Stimulated activated CD4-positive, alpha-beta T cell treated with anti-CD3 and anti-CD28 coated beads, Interleukin-4, amount 100 ng/mL, for 4 hours (primary cell): Measurements from ENCODE around the gene ECHDC3.

ENCODE experiments used
- DNase-seq, 2 experiments: peaks; one replicate each; pipeline ENCODE4 v3.0.0-alpha.2; 2020

The ECHDC3 gene

GRCh38 chr10:11787846-11788245 lies 45.7 kb downstream of the ECHDC3 start:
- DNase-seq = no peak

GRCh38 chr10:11789306-11789705 lies 47.1 kb downstream of the ECHDC3 start:
- DNase-seq = no peak

DNA sequence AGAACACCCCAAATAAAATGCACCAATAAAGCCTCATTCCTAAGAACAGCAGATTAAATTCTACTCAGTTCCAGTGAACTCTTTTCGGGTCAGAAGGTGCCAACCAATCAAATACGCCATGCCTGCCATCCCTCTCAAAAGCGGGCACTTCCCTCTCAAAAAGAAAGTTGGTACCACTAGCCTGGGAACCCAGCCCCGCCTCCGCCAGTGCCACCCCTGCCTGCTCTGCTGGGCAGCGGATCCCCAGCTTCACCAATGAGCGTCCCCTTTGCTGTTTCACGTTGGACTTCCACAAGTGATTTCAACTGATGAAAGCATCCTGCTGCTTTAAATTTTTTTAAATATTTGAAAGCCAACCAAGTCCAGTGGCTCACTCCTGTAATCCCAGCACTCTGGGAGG lies 47.8 kb downstream of the ECHDC3 start:
- no peak for DNase-seq

DNA sequence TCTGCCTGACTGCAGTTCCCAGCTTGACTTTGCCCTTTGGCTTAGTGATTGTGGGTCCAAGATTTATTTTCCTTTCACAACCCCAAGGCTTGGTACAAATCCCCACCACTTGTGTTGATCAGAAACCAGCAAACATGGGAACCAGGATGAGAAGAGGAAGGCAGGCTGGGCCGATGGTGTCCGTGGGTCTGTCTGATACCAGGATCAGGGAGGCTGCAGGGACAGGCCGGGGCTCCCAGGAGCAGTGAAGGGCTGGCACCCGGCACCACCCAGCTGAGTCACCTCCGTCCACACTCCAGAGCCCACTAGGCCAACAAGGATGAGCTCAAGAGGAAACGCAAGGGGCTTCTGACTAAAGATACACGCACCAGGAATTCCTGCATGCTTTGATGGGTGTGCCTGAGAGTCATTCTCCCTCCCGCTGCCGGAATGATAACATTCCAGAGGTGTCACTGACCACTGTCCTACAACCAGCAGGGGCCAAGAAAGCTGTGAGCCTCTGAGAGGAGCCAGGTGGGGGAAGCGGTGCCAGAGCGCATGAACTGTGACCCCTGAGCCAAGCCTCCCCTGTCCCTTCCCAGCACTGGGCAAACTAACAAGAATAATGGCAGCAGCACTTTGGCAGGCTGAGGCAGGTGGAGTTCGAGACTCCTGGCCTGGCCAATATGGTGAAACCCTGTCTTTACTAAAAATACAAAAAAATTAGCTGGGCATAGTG lies 51.7 kb downstream of the ECHDC3 start:
- no peak for DNase-seq

DNA sequence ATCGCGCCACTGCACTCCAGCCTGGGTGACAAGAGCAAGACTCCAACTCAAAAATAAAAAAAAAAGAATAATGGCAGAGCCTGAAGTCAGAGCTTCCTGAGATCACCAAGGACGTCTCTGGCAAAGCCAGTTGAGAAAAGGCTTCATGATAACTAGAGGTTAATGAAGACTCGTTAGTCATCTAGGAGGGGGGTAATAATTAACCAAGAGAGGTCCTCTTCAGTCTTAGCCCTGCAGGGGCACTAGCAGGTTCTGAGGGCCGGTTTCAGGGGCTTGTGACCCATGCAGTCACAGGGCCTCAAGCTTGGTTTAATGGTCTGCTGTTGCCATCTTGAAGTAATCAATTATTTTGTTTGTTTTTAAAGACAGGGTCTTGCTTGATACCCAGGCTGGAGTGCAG lies 52.4 kb downstream of the ECHDC3 start:
- no peak for DNase-seq

- peak in 1 of 2 experiments; percentile 42 for DNase-seq
Measured at GRCh38 chr10:11795101-11795920, 53.1 kb downstream of the ECHDC3 start.

GRCh38 chr10:11796474-11796873 lies 54.3 kb downstream of the ECHDC3 start:
- DNase-seq = no peak

DNA sequence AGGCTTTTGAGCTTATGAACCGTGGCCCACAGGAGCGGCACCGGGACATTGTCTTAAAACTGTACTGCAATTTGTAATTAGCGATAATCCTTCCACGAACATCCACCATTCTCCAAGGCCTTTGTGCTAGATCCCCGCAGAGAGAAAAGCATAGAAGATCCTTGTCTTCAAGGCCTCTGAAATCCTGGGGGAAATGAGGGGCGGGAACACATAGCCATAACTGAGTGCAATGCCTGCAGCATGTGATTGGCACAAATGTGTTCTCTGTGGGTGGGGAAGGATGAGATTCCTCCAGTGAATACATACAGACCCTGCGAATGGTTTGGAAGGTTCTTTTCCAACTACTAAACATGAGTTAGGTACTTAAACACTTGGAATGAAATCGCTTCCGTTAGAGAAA lies 55.1 kb downstream of the ECHDC3 start:
- no peak for DNase-seq

GRCh38 chr10:11797847-11798633 lies 55.9 kb downstream of the ECHDC3 start:
- no peak for DNase-seq

DNA sequence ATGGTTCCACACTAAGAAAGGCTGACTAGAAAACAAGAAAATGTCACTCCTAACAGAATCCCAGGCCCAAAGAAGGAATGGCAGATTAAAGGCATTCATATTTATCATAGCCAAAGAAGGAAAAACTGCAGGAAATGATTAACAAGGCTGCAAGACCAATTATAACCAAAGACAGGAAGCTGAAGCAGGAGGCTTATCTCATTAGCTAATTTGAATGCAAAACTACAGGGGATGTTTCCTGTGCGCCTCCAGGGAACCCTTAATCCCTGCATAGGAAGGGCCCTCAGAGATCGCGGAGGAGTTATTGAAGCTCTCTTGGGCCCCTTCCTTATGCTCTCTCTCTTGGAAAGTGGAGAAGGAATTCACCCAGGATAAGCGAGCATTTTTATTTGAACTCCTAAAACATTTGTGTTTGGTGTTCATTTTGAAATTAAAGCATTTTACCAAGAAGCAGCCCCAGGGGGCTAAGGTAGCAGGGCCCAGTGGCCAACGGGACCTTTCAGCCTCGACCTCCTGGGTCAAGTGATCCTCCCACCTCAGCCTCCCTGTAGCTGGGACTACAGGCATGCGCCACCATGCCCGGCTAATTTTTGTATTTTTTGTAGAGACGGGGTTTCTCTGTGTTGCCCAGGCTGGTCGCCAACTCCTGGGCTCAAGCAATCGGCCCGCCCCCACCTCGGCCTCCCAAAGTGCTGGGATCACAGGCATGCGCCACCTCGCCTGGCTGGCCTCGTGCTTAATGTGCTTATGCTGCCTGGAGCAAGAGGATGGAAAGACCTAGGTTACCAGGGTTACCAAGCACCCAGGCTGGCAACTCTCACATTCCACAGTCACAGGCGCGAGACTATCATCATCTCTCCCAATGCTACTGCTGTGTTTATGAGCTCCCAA lies 56.9 kb downstream of the ECHDC3 start:
- DNase-seq = no peak

GRCh38 chr10:11799736-11800080 lies 57.5 kb downstream of the ECHDC3 start:
- no peak for DNase-seq

DNA sequence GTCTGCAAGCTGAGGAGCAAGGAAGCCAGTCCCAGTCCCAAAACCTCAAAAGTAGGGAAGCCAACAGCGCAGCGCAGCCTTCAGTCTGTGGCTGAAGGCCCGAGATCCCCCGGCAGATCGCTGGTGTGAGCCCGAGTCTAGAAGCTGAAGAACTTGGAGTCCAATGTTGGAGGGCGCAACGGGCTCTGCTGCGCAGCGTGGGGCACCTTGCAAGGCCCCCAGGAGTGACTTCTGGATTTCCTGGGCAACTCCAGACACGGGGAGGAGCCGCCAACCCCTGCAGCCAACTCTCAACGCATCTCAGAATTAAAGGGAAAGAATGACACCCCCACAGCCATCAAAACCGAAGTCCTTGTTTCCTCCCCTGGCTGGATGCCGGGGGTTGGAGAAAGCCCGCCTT lies 62.2 kb downstream of the ECHDC3 start:
- DNase-seq = no peak

GRCh38 chr10:11805792-11806191 lies 63.6 kb downstream of the ECHDC3 start:
- DNase-seq = no peak

DNA sequence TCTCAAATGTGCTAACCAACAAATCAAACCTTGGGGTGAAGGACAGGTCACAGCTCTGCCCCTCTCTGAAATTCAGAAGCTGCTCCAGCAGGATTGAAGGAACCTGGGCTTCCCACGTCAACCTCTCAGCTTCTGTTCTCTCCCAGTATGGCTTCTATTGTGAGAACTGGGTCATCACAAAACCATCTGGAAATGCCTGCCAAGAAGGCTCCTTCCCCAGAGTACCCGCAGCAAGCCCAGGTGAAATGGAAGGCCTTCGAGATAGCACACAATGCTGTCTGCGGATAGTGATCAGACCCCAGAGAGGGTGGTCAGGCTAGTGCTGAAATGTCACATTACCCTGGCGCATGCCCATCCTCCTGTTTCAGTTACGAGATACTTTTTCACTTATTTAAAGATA lies 64.5 kb downstream of the ECHDC3 start:
- DNase-seq = no peak

DNA sequence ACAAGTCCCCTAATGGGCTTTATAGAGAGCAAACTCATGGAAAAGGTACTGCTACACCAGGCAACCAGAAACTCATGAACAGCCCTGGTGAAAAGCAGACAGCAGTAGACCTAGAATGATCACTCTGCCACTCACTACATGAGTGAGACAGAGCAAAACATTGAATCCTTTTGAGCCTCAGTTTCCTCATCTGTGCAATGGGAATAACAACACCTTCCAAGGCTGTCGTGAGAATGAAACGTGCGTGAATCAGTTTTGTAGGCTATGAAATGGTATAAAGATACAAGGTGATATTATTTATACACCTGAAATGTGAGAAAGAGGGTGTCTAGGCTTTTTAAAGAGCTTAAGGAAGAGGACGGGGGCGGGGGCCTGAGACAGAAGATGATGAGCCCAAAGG lies 66.6 kb downstream of the ECHDC3 start:
- DNase-seq = no peak

DNA sequence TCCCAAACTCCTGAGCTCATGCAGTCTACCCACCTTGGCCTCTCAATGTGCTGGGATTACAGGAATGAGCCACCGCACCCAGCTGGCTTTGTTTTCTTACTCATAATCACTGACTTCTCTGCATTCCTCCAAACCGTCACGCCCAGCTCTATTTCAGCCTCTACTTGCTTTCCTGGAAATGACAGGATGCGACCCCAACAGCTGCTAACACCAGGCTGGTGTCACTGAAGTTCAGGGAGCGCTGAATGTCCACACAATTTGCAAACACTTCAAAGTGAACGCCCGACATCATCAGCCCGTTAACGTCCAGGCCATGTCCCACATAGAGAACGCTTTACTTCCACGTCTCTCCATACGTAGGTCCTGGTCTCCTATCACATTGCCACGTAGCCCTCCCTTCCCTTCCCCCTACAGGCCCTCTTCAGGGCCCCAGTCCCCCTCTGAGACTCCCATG lies 68.2 kb downstream of the ECHDC3 start:
- no peak for DNase-seq

DNA sequence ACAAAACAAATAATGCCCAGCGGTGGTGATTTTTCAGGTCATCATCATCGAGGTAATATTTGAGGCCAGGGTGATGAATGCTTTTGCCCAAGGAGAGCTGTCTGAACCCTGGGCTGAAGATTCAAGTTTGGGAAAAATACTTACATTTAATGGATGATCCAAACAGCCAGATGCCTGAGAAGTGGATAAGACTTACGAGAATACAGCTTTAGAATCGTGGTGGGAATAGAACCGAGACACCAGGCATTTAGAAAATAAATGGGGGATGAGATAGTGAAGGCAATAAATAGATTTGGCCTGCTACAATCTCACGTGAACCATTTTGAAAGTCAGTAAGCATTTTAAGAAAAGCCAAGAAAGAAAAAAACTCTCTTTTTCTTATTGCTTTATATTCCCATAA lies 68.8 kb downstream of the ECHDC3 start:
- DNase-seq = no peak

GRCh38 chr10:11813177-11813576 lies 71.0 kb downstream of the ECHDC3 start:
- DNase-seq = no peak
